SK-N-MC (cell line): Measurements from ENCODE around the gene PCSK5.

Experiments used
- EZH2 ChIP-seq: fragments of 200-600 bp; sonication (generic); IDR thresholded peaks from one replicate; pipeline ENCODE4 v1.6.1; 2017; ENCODE audit warnings: antibody characterized with exemption
- FOXP2 ChIP-seq: optimal IDR thresholded peaks from 2 replicates; pipeline ENCODE3; 2011; ENCODE audit warnings: mild to moderate bottlenecking, moderate library complexity; ENCODE audit not compliant: insufficient read depth; ENCODE audit errors: extremely low read length, control extremely low read depth
- POLR2AphosphoS5 ChIP-seq: IDR thresholded peaks from 2 replicates; pipeline ENCODE4 v1.6.1; 2012; ENCODE audit warnings: mild to moderate bottlenecking, low read depth, low read length, borderline replicate concordance

DNA sequence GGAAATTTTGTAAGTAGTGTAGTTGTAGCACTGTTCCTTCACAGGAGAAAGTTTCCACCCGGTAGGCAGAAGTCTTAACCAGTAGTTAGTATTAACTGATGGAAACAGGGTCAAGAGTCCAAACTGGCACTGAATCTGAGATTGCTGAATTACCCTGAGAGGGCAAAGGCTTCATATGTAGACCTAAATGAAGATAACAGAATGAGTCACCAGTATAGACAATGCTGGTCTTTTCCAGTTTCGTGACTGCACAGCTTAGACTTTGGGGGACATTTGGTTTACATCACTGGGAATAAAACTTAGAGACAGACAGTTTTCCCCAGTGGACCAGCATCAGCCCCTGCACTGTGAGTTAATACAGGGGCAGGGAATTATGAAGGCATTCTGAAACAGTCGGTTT, 60.5 kb downstream of the PCSK5 start:
- TF ChIP-seq EZH2, result no peak
- no peak for TF ChIP-seq POLR2AphosphoS5
- TF ChIP-seq FOXP2, result no peak
